ENCODE results near the gene PLBD2.

Gene PLBD2

GRCh38 chr12:113371808-113372207 lies 13.4 kb downstream of the PLBD2 start:
- no peak for DNase-seq

- DNase-seq: no peak
Measured at GRCh38 chr12:113372371-113372770, 14.0 kb downstream of the PLBD2 start.

GRCh38 chr12:113373440-113373839 lies 15.1 kb downstream of the PLBD2 start:
- no peak for DNase-seq

GRCh38 chr12:113373969-113374368 lies 15.6 kb downstream of the PLBD2 start:
- DNase-seq: no peak

DNA sequence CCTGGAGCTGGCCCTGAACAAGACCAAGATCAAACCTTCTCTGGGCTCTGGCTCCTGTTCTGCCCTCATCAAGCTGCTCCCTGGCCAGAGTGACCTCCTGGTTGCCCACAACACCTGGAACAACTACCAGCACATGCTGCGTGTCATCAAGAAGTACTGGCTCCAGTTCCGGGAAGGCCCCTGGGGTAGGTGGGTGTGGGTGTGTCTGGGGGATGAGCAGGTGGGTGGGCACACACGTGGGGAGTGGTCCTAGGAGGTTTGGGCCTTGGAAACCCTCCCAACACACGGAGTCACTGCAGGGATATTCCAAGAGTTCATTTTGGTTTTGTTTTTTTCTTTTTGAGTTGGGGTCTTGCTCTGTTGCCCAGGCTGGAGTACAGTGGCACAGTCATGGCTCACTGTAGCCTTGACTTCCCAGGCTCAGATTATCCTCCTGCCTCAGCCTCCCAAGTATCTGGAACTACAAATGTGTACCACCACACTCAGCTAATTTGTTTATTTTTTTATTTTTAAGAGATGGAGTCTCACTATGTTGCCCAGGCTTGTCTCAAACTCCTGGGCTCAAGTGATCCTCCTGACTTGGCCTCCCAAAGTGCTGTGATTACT lies 16.5 kb downstream of the PLBD2 start:
- DNase-seq: no peak

- DNase-seq: no peak
Measured at GRCh38 chr12:113378291-113378690, 19.9 kb downstream of the PLBD2 start.

GRCh38 chr12:113381220-113381619 lies 22.8 kb downstream of the PLBD2 start:
- no peak for DNase-seq

DNA sequence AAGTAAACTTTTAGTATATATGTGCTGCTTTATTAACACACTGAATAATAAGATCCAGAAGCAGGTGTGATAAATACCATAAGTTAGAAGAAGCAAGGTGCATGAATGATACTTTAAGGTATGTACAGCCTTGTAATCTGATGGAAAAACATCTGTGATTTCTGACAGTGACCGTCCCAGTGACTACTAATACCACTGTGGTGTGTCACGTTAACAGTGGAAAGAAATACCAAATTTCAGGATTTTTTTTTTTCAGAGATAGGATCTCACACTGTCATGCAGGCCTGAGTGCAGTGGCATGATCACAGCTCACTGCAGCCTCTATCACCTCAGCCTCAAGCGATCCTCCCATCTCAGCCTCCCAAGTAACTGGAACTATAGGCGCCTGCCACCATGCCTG lies 23.8 kb downstream of the PLBD2 start:
- no peak for DNase-seq

DNA sequence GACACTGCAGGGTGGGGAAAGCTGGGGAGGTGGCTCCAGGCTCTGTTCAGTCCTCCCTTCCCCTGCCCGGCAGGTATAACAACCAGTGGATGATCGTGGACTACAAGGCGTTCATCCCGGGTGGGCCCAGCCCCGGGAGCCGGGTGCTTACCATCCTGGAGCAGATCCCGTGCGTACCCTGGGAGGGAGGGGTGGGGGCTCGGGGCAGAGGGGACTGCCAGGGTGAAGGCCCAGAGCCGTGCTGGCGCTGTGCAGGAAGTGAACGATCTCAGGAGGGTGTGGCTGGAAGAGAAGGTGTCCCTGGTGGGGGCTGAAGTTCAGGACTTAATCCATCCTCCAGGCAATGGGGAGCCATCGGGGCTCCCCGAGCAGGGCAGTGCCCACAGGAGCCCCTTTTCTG lies 26.4 kb downstream of the PLBD2 start:
- no peak for DNase-seq

GRCh38 chr12:113385282-113385882 lies 27.0 kb downstream of the PLBD2 start:
- no peak for DNase-seq

- no peak for DNase-seq
Measured at GRCh38 chr12:113386866-113387566, 28.6 kb downstream of the PLBD2 start.

GRCh38 chr12:113387631-113388030 lies 29.2 kb downstream of the PLBD2 start:
- DNase-seq: no peak

DNA sequence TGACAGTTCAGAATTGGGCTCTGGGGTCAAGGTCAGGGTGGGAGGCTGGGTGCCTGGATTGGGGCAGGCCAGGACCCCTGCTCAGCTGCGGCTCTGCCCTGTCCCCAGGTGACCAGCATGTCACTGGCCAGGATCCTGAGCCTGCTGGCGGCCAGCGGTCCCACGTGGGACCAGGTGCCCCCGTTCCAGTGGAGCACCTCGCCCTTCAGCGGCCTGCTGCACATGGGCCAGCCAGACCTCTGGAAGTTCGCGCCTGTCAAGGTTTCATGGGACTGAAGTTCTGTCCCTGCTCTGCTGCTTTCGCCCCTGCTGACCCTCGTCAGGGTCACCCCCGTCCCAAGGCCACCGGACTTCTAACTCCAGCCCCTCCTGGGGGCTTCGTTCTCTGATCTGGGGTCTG lies 30.0 kb downstream of the PLBD2 start:
- no peak for DNase-seq

- DNase-seq: no peak
Measured at GRCh38 chr12:113390064-113391043, 32.0 kb downstream of the PLBD2 start.

DNA sequence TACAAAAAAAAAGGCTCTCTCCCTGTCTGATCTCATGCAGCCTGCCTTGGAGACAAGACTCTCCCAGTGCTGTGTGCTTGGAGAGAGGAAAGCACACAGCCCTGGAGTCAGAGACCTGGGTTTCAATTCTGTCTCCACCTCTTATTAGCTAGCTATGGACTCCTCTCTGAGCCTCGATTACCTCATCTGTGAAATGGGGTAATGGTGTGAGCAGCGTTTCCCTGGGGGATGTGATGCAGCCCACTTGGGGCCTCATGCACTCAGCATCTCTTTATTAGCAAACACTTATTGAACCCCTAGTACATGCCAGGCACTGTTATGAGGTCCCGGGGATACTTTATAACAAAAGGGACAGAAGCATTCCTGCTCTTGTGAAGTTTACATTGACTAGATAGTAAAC lies 32.8 kb downstream of the PLBD2 start:
- DNase-seq: no peak

GRCh38 chr12:113391650-113392337 lies 33.4 kb downstream of the PLBD2 start:
- no peak for DNase-seq

- no peak for DNase-seq
Measured at GRCh38 chr12:113392520-113392919, 34.1 kb downstream of the PLBD2 start.

- no peak for DNase-seq
Measured at GRCh38 chr12:113392988-113393579, 34.7 kb downstream of the PLBD2 start.

- DNase-seq: no peak
Measured at GRCh38 chr12:113393749-113394148, 35.4 kb downstream of the PLBD2 start.

DNA sequence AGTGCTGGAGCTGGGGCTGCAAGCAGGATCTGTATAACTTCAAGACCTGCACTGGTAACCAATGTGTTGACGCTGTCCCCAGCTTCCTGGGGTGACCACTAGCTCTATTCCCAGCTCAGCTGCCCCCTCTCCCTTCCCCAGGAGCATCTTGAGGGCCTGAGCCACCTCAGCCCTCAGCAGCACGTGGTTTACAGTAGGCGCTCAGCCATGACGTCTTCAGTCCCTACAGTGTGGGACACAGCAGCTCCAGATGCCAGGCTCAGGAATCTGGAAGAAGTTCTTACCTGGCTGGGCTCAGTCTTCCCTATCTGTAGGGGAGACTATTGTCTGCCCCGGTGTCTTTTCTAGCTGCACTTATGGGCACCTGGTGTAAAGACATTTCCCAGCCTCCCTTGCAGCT lies 36.7 kb downstream of the PLBD2 start:
- DNase-seq: no peak

- no peak for DNase-seq
Measured at GRCh38 chr12:113396200-113396599, 37.8 kb downstream of the PLBD2 start.

DNA sequence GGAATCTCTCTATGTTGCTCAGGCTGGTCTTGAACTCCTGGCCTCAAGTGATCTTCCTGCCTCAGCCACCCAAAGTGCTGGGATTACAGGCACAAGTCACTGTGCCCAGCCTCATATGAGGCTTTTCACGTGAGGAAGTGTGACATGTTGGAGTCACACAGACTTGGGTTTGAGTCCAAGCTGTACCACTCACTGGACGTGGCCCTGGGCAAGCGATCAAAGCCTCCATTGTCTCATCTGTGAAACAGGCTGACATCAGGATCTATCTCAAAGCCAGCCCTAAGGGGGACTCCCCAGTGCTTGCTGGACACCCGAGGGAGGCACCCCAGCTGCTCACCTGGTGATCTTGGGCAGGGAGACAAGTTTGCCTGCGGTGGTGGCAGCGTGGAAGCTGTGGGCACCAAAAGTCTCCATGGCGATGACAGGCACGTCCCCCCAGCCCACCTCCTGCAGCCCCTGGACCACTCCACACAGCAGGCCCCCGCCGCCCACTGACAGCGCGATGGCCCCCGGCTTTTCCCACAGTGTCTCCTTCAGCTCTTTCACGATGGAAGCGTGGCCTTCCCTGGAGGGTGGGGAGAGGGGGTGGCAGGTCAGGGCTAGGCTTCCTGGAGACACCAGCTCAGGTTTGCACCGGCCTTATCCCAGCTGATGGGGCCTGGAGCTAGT lies 38.6 kb downstream of the PLBD2 start:
- DNase-seq: no peak

All from NCI-H526 (cell line).